Measurements from ENCODE around the gene PIGC. TPM values are rescaled to one million over a fixed set of nuclear protein-coding genes. Genes with fewer than 3 reads are reported as not detected.

Gene PIGC
- total RNA-seq, 4 donors from 2014 or later = 10.8 to 23.1 (median 18.1) TPM

DNA sequence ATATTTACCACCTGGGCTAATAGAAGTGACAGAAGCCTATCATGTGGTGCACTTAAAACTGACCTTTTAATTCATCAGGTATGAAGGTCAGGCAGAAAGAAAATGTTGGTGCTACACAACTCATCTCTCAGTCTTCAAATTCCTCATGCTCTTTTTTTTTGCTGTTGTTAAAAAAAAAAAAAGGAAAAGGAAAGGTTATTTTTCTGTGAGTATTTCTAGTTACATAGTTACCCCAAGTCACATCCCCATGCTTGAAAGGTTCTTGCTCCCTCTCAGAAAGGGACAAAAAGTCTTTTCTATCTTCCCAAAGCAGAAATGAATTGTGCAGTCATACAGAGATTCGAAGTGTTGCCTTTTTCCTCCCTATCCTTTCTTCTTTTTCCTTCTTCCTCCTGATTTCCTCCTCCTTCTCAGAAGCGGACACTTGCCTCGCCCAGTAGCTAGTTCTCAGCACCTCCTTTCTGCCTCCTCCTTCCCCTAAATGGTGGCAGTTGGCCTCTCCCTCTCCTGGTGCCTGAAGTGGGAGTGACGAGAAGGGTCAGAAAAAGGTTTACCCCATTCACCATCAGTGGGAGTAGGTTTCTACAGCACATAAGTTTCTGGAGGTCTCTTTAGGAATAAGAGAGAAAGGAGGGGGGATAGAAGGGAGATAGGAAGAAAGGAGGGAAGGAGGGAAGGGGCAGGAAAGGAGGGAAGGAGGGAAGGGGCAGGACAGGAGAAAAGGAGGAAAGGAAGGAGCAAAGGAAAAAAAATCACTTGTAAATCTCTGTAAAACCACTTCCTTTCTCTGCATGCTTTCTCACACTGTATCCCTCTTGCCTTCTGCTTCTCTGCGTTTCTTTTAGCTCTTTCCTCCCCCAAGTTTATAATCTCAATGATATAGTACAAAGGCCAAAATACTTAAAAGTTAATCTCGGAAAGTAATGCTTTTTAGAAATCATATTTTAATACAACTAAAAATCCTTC lies 43.8 kb downstream of the PIGC start:
- intact Hi-C loops (cut with DNase I) = loop anchor here (5.0 to 10.0 kb wide), 2 partner anchors 115 to 398 kb away; no protein-coding TSS in a partner anchor
- Histone ChIP-seq H3K27ac (peak overlapping the region in 3 of 4 donors; percentile 29 to 83 (median 60)), H3K4me1 (peaks cover 0 to 37% (median 0%) of the 10 kb centered on the region in 3 donors), H3K36me3 (no peaks in the 10 kb centered on the region), H3K4me3 (peak overlapping the region in 1 of 4 donors; percentile 42), H3K9me3 (no peaks in the 10 kb centered on the region), H3K27me3 (no peaks in the 10 kb centered on the region)
- 65 to 71% methylated on average over 5 to 6 of the region's 6 CpGs for WGBS, 2 donors
- no peak for DNase-seq
- TF ChIP-seq POLR2A (IDR thresholded peaks at IDR 0.05) (no peak), CTCF (IDR thresholded peaks at IDR 0.05) (peak in 1 of 6 experiments; percentile 3)

DNA sequence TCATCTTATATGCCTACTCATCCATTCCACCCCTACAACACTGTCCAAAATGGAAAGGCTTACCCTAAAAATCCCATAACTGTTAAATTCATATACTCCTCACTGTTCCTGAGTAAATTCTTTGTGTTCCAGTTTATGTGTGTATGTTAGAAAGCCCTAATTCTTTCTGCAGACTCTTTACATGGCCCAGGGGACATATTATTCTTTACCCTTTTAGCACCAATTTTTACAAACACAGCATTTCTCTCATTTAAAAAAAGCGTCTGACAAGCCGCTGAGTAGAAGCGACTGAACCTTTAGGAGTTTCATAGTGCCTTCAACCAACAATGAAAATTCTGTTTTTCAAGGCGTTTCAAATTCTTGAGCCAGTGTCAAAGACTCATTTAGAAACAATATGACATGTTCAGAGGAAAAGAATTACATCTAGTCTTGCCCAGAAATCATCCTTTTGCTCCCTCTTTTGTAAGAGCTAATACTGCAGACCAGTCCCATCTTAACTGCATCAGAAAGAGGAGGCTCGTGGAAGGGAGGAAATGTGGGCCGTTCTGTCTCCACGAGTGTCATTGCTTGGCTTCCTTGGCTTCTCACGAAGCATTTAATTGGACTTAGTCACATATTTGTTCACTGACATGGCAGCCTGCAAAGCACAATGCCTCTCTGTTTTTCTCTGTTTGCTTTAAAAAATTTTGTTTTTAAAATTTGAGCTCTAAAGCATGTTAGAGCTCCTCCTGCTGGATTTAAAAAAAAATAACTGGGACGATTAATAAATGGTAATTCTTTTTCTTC lies 44.7 kb downstream of the PIGC start:
- TF ChIP-seq CTCF (IDR thresholded peaks at IDR 0.05) (peak; percentile 58 to 77 (median 72)), POLR2A (IDR thresholded peaks at IDR 0.05) (no peak)
- no peak for DNase-seq
- Histone ChIP-seq H3K27me3 (no peaks in the 10 kb centered on the region), H3K27ac (peak overlapping the region in 3 of 4 donors; percentile 66 to 83 (median 82)), H3K9me3 (no peaks in the 10 kb centered on the region), H3K36me3 (no peaks in the 10 kb centered on the region), H3K4me3 (peak overlapping the region in 2 of 4 donors; percentile 3 to 42), H3K4me1 (peaks cover 5 to 46% (median 6%) of the 10 kb centered on the region in 3 donors)
- 16 to 25% methylated on average over 9 of the region's 9 CpGs for WGBS, 2 donors
- intact Hi-C loops (cut with DNase I) = loop anchor here (10.0 kb wide), 1 partner anchor 114 kb away; no protein-coding TSS in a partner anchor

GRCh38 chr1:172398193-172398592 lies 45.7 kb downstream of the PIGC start:
- intact Hi-C loops (cut with DNase I) = loop anchor here (10.0 kb wide), 1 partner anchor 113 kb away; no protein-coding TSS in a partner anchor
- 61 to 87% methylated on average over 2 of the region's 2 CpGs for WGBS, 2 donors
- DNase-seq = no peak
- no peak for TF ChIP-seq POLR2A (IDR thresholded peaks at IDR 0.05)
- TF ChIP-seq CTCF (IDR thresholded peaks at IDR 0.05) = no peak
- Histone ChIP-seq H3K4me3 (no peak overlapping the region), H3K36me3 (no peaks in the 10 kb centered on the region), H3K4me1 (peaks cover 6 to 53% (median 6%) of the 10 kb centered on the region in 3 donors), H3K27ac (peak overlapping the region in 3 of 4 donors; percentile 66 to 83 (median 82)), H3K9me3 (no peaks in the 10 kb centered on the region), H3K27me3 (no peaks in the 10 kb centered on the region)

DNA sequence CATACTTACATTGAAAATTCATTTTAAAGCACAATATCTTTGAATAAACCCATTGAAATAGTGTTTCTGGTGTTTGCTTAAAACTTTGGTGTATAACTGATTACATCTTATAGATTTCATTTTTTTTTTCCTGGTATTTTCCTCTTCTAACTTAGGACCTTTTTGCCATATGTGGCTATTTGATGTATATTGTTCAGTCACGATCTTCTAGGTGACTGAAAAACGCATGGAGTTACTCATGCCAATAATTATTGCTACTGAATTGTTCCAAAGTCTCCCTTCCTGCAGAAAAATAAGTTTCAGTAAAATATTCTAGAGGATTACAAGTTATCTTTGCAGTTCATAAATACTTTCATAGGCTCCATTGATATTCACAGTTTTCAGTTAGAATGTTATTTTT lies 46.2 kb downstream of the PIGC start:
- Histone ChIP-seq H3K4me1 (peaks cover 6 to 53% (median 6%) of the 10 kb centered on the region in 3 donors), H3K9me3 (no peaks in the 10 kb centered on the region), H3K36me3 (no peaks in the 10 kb centered on the region), H3K4me3 (no peak overlapping the region), H3K27ac (peak overlapping the region in 2 of 4 donors; percentile 66 to 83), H3K27me3 (no peaks in the 10 kb centered on the region)
- no peak for TF ChIP-seq CTCF (IDR thresholded peaks at IDR 0.05)
- no peak for TF ChIP-seq POLR2A (IDR thresholded peaks at IDR 0.05)
- WGBS, 2 donors = 66 to 76% methylated on average over 2 of the region's 2 CpGs
- intact Hi-C loops (cut with DNase I) = loop anchor here (10.0 kb wide), 1 partner anchor 113 kb away; no protein-coding TSS in a partner anchor
- no peak for DNase-seq
